Ishikawa (cell line): ENCODE measurements around the gene MEP1B.

Source experiments
- CEBPB ChIP-seq: IDR thresholded peaks from 2 replicates; pipeline ENCODE4 v1.6.1; 2012
- CREB1 ChIP-seq: IDR thresholded peaks from 2 replicates; pipeline ENCODE4 v1.6.1; 2012; ENCODE audit warnings: low read depth
- EGR1 ChIP-seq: IDR thresholded peaks from 2 replicates; pipeline ENCODE4 v1.6.1; 2012
- EP300 ChIP-seq: IDR thresholded peaks from 2 replicates; pipeline ENCODE4 v1.6.1; 2012; ENCODE audit warnings: borderline replicate concordance
- FOXM1 ChIP-seq: IDR thresholded peaks from 2 replicates; pipeline ENCODE4 v1.6.1; 2012; ENCODE audit warnings: low read depth, borderline replicate concordance
- NFIC ChIP-seq: IDR thresholded peaks from 2 replicates; pipeline ENCODE4 v1.6.1; 2012
- RAD21 ChIP-seq: IDR thresholded peaks from 2 replicates; pipeline ENCODE4 v1.6.1; 2012; ENCODE audit warnings: low read depth
- TAF1 ChIP-seq: IDR thresholded peaks from 2 replicates; pipeline ENCODE4 v1.6.1; 2012; ENCODE audit warnings: low read depth, mild to moderate bottlenecking
- TCF12 ChIP-seq: IDR thresholded peaks from 2 replicates; pipeline ENCODE4 v1.6.1; 2012; ENCODE audit warnings: low read depth
- TEAD4 ChIP-seq: IDR thresholded peaks from 2 replicates; pipeline ENCODE4 v1.6.1; 2012
- USF1 ChIP-seq: IDR thresholded peaks from 2 replicates; pipeline ENCODE4 v1.6.1; 2012
- YY1 ChIP-seq: IDR thresholded peaks from 2 replicates; pipeline ENCODE4 v1.6.1; 2012; ENCODE audit warnings: low read depth
- ZBTB7A ChIP-seq: IDR thresholded peaks from 2 replicates; pipeline ENCODE4 v1.6.1; 2012; ENCODE audit warnings: low read depth
- TF ChIP-seq, protein P1 (sequence below): IDR thresholded peaks from 2 replicates; pipeline ENCODE4 v1.6.1; 2012
- TF ChIP-seq, protein P2 (sequence below): IDR thresholded peaks from 2 replicates; pipeline ENCODE4 v1.6.1; 2012; ENCODE audit warnings: low read depth, mild to moderate bottlenecking

Gene MEP1B

GRCh38 chr18:32175265-32175664 is 14.6 kb upstream of the MEP1B start:
- no peak for TF ChIP-seq USF1
- TF ChIP-seq CEBPB: no peak
- no peak for TF ChIP-seq TAF1
- TF ChIP-seq, protein P1, sequence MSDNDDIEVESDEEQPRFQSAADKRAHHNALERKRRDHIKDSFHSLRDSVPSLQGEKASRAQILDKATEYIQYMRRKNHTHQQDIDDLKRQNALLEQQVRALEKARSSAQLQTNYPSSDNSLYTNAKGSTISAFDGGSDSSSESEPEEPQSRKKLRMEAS: no peak
- no peak for TF ChIP-seq TEAD4
- no peak for TF ChIP-seq EGR1
- TF ChIP-seq NFIC: no peak
- TF ChIP-seq CREB1: no peak
- no peak for TF ChIP-seq YY1

GRCh38 chr18:32177530-32177929 is 12.3 kb upstream of the MEP1B start:
- TF ChIP-seq YY1 (no peak), ZBTB7A (no peak), NFIC (no peak), TCF12 (no peak), TEAD4 (no peak), USF1 (no peak), RAD21 (no peak), CREB1 (no peak), CEBPB (no peak), EP300 (no peak)
- TF ChIP-seq, protein P1: no peak
- TF ChIP-seq, protein P2, sequence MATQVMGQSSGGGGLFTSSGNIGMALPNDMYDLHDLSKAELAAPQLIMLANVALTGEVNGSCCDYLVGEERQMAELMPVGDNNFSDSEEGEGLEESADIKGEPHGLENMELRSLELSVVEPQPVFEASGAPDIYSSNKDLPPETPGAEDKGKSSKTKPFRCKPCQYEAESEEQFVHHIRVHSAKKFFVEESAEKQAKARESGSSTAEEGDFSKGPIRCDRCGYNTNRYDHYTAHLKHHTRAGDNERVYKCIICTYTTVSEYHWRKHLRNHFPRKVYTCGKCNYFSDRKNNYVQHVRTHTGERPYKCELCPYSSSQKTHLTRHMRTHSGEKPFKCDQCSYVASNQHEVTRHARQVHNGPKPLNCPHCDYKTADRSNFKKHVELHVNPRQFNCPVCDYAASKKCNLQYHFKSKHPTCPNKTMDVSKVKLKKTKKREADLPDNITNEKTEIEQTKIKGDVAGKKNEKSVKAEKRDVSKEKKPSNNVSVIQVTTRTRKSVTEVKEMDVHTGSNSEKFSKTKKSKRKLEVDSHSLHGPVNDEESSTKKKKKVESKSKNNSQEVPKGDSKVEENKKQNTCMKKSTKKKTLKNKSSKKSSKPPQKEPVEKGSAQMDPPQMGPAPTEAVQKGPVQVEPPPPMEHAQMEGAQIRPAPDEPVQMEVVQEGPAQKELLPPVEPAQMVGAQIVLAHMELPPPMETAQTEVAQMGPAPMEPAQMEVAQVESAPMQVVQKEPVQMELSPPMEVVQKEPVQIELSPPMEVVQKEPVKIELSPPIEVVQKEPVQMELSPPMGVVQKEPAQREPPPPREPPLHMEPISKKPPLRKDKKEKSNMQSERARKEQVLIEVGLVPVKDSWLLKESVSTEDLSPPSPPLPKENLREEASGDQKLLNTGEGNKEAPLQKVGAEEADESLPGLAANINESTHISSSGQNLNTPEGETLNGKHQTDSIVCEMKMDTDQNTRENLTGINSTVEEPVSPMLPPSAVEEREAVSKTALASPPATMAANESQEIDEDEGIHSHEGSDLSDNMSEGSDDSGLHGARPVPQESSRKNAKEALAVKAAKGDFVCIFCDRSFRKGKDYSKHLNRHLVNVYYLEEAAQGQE: no peak

- TF ChIP-seq RAD21: no peak
- no peak for TF ChIP-seq EP300
- no peak for TF ChIP-seq TEAD4
- no peak for TF ChIP-seq TAF1
- TF ChIP-seq YY1: no peak
- TF ChIP-seq CEBPB: no peak
- TF ChIP-seq TCF12: no peak
- TF ChIP-seq ZBTB7A: no peak
- TF ChIP-seq CREB1: no peak
- no peak for TF ChIP-seq EGR1
- TF ChIP-seq, protein P1: no peak
- TF ChIP-seq NFIC: no peak
- TF ChIP-seq USF1: no peak
- TF ChIP-seq FOXM1: no peak
- TF ChIP-seq, protein P2: no peak
Measured at GRCh38 chr18:32183503-32183902, 6.3 kb upstream of the MEP1B start.

GRCh38 chr18:32190209-32190608 is 370 bp downstream of the MEP1B start:
- TF ChIP-seq, protein P1: no peak
- no peak for TF ChIP-seq TCF12
- TF ChIP-seq NFIC: no peak
- no peak for TF ChIP-seq ZBTB7A
- TF ChIP-seq RAD21: no peak
- TF ChIP-seq CEBPB: no peak
- TF ChIP-seq, protein P2: no peak
- TF ChIP-seq EGR1: no peak
- no peak for TF ChIP-seq FOXM1
- TF ChIP-seq YY1: no peak
- TF ChIP-seq TEAD4: no peak
- TF ChIP-seq EP300: no peak
